NCI-H345 (cell line): ENCODE results near the gene ORM1.
"Not testable (repeated sequence)": the region's sequence is repeated elsewhere in the genome, so short reads cannot be mapped to it uniquely, and the experiment has no call there.

Source experiments
- DNase-seq: peaks from one replicate; lab custom pipeline; 2025; lab: John Stamatoyannopoulos, UW

ORM1 gene

DNA sequence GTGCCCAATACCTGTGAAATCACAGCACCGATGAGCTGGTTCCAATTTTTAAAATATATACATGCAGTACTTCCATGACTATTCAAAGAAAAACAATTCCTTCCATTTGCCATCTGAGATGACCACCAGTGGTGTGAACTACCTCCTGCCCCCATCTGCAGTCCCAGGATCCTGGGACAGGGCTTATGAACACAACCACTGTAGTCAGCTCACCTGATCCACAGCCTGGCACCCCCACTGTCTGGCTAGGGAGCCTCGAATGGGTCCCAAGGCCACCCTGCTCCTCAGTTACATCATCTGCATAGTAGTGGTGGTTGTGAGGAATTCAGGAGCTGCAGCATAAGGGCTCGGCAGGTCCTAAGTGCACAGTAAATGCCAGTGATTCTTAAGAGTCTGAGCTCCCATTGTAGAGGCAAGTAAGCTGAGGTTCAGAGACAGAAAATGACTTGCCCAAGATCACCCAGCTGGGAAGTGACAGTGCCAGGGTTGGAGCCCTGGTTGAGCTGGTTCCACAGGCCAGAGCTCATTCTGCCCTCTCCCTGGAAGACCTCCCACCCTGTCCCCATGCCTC, 2.9 kb downstream of the ORM1 start:
- DNase-seq: not testable (repeated sequence)

DNA sequence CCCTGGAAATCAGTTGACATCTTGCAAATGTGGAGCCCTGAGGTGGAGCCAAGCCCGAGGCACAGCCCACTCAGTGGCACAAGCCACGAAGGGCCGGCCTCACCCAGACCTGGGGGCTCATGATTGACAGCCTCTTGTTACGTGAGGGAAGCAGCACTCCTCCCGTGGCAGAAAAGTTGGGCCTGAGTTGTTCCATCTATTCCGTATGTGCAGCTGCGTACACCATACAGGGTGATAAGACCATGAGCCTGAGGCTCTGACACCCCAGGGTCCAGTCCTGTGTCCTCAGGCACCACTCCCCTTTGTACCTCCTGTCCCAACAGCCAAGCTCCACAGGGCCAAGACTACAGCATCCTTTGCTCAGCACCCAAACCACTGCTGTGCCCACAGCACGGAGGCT, 4.9 kb downstream of the ORM1 start:
- no peak for DNase-seq

DNA sequence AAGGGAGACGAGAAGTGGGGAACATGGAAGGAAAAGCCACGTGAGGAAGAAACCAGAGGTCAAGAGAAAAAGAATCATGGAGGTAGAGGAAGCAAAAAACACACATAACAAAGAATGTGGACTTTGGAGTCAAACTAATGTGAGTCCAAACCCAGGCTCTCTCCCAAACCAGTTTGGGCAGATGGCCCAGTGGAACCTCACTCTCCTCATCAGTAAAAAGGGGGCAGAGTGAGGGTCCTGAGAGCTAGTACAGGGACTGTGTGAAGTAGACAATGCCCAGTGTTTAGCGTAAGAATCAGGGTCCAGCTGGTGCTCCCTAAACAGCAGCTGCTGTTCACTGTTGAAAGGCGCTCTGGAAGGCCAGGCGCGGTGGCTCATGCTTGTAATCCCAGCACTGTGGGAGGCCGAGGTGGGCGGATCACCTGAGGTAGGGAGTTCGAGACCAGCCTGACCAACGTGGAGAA, 5.5 kb downstream of the ORM1 start:
- not testable (repeated sequence) for DNase-seq

DNA sequence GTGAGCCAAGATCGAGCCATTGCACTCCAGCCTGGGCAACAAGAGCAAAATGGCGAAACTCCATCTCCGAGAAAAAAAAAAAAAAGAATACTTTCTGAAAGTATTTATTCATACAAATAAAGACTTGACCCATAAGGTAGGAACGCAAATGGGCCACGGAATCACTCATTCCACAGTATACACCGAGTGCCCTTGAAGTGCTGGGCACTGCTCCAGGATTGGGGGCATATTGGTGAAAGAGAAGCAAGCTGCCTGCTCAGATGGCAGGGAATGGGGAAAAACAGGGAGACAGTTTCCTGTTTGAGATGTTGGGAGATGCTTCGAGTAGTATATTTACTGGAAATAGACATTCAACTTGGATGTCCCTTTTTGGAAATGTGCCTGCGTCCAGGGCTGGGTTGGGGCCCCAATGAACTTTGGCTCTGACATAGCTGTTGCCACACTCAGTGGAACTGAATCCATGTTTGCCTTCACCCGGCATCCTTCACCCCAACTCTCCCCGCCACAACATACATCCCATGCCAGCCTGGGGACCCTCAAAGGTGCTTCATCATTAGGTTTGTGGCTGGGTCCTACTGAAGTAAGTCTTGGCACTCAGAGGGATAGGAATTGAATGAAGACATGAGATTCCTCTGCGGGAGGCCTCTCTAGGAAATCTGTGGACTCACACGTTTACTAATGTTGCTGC, 6.2 kb downstream of the ORM1 start:
- not testable (repeated sequence) for DNase-seq

DNA sequence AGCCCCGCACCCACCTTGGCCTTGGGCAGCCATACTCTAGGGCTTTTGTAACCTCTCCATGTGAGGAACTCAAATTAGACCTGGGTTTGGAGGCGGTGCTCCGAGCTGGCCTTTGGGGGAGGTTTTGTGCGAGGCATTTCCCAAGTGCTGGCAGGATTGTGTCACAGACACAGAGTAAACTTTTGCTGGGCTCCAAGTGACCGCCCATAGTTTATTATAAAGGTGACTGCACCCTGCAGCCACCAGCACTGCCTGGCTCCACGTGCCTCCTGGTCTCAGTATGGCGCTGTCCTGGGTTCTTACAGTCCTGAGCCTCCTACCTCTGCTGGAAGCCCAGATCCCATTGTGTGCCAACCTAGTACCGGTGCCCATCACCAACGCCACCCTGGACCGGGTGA, 6.7 kb downstream of the ORM1 start, which contains the start of gene ORM2:
ORM2 (plus strand) TSS at position 245 of the 398 bp plus-strand sequence; CDS start at position 281, 36 bp downstream.
- not testable (repeated sequence) for DNase-seq

DNA sequence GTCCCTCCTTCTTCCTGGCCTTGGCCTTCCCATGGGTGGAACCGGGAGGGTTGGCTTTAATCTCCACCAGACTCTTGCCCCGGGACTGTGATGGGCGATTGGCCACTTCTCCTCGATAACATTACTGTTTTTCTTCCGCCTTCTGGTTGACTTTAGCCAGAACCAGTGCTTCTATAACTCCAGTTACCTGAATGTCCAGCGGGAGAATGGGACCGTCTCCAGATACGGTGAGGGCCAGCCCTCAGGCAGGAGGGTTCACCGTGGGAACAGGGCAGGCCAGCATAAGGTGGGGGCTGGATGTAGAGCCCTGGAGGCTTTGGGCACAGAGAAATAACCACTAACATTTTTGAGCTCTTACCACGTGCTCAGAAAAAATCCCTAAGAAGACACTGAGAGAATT, 7.7 kb downstream of the ORM1 start:
- DNase-seq: no peak

DNA sequence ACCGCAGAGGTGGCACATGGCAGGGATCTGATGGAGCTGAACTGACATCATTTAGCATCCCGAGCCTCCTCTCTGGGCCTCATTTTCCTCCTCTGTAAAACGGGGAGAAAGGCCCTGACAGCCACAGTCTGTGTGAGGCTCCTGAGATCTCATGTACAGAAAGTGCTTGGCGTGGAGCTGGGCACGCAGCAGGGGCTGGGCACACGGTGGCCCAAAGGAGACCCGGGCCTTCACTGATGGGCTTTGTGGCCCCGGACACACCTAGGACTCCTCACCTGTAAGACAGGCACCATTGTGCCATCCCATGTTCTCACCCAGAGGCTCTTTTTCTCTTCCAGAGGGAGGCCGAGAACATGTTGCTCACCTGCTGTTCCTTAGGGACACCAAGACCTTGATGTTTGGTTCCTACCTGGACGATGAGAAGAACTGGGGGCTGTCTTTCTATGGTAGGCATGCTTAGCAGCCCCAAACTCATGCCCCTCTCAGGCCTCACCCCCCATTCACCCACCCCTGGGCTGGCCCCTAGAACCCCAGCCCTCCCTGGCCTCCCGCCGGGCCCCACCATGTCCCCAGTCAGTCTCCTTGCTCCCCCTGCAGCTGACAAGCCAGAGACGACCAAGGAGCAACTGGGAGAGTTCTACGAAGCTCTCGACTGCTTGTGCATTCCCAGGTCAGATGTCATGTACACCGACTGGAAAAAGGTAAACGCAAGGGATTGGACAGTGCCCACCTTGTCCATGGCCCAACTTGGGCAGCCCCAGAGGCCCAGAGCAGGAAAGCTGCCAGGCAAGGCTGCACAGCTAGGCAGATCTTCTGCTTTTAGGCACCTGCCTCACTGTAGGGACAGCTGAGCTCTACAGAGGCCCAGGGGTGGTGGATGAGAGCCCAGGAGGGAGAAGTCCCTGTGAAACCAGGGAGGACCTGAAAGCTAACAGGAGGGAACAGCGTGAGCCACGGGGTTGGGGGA, 8.6 kb downstream of the ORM1 start:
- DNase-seq: not testable (repeated sequence)

DNA sequence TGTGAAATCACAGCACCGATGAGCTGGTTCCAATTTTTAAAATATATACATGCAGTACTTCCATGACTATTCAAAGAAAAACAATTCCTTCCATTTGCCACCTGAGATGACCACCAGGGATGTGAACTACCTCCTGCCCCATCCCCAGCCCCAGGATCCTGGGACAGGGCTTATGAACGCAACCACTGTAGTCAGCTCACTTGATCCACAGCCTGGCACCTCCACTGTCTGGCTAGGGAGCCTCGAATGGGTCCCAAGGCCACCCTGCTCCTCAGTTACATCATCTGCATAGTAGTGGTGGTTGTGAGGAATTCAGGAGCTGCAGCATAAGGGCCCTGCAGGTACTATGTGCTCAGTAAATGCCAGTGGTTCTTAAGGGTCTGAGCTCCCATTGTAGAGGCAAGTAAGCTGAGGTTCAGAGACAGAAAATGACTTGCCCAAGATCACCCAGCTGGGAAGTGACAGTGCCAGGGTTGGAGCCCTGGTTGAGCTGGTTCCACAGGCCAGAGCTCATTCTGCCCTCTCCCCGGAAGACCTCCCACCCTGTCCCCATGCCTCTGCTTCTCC, 9.7 kb downstream of the ORM1 start:
- not testable (repeated sequence) for DNase-seq

DNA sequence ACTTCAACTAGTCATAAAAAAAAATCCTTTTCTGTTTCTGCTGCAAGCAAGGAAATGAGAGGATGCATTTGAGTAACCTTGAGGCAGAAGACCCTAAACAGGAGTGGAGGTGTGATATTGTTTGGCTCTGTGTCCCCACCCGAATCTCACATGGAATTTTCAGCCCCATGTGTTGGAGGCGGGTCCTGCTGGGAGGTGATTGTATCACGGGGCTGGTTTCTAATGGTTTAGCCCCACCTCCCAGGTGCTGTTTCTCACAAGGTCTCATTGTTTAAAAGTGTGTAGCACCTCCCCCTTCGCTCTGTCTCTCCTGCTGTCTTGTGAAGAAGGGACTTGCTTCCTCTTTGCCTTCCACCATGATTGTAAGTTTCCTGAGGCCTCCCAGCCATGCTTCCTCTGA, 10.8 kb downstream of the ORM1 start:
- not testable (repeated sequence) for DNase-seq

DNA sequence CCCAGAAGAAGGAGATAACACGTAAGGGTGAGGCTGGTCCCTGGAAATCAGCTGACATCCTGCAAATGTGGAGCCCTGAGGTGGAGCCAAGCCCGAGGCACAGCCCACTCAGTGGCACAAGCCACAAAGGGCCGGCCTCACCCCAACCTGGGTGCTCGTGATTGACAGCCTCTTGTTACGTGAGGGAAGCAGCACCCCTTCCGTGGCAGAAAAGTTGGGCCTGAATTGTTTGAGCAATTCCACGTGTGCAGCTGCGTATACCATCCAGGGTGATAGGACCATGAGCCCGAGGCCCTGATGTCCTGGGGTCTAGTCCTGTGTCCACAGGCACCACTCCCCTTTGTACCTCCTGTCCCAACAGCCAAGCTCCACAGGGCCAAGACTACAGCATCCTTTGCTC, 11.6 kb downstream of the ORM1 start:
- no peak for DNase-seq

DNA sequence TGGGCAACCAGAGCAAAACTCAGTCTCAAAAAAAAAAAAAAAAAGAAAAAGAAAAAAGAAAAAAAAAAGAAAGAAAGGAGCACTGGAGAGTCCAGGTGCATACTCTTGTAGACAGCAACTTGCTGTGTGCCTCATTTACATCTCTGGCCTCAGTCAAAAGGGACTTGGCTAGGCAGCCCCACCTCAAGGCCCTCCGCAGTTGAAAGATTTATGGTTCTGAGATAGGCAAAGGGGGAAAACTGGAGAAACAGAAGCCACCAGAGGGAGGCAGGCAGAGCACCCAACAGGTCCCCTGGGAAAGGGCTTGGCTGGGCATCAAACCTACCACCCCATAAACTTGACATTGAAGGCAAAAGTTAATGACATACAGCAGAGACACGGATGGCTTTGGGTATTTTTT, 12.8 kb downstream of the ORM1 start:
- no peak for DNase-seq

DNA sequence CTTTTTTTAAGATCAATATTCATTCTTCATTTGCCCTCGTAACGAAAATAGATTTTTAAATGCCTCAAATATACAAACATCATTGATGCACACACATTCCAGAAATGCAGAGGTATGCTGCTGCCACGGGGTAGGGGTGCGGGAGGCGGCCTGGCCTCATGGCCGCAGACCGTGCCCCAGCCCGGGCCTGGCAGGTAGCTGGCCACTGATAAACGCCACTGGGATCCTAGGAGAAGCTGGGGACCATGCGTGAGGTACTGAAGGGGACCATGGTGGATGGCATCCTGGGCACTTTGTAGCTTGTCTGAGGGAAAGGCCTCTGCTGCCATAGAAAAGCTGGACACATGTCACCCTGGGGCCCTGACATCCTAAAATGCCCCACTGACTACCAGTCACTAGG, 13.3 kb downstream of the ORM1 start:
- no peak for DNase-seq

DNA sequence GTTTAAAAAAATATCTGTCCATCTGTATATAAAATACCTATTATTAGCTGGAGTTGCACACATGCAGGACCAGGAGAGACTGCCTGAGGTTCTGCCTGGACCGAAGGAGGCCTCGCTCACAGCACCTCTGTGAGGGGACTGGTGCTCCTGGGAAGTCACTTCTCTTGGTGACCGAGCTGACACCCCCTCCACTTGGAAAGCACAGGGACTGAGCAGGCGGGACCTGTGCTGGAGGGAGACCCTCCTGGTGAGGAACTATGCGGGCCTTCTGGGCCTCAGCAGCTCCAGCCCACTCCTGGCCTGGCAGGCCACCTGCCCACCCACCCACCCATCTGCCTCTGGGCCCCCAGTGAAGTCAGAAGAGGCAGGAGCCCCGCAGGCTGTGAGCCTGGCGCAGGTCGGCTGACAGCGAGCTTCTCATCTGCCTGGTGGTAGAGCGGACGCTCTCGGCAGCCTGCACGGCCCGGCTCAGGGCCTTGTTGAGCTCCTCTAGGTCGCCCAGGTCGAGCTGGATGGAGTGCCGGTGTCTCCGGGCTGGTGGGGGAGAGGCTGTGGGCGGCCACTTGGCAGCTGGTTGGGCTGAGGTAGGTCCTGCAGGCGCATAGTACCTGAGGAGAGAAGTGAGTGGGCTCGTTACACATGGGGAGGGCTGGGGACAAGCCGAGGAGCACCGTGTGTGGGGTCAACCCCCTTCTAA, 13.9 kb downstream of the ORM1 start:
- DNase-seq: no peak

DNA sequence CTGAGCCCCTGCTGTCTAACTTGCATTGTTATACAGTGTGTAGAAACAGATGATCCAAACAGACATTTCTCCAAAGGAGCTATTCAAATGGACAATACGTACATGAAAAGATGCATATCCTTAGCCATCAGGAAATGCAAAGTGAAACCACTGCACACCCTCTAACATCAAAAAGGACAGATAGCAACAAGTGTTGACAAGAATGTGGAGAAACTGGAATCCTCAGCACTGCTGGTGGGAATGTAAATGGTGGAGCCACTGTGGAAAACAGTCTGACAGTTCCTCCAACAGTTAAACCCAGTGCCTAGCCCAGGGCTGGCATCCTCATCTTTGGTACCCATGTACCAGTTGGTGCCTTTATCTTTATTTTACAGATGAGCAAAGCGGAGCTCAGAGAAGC, 15.3 kb downstream of the ORM1 start:
- DNase-seq: no peak

DNA sequence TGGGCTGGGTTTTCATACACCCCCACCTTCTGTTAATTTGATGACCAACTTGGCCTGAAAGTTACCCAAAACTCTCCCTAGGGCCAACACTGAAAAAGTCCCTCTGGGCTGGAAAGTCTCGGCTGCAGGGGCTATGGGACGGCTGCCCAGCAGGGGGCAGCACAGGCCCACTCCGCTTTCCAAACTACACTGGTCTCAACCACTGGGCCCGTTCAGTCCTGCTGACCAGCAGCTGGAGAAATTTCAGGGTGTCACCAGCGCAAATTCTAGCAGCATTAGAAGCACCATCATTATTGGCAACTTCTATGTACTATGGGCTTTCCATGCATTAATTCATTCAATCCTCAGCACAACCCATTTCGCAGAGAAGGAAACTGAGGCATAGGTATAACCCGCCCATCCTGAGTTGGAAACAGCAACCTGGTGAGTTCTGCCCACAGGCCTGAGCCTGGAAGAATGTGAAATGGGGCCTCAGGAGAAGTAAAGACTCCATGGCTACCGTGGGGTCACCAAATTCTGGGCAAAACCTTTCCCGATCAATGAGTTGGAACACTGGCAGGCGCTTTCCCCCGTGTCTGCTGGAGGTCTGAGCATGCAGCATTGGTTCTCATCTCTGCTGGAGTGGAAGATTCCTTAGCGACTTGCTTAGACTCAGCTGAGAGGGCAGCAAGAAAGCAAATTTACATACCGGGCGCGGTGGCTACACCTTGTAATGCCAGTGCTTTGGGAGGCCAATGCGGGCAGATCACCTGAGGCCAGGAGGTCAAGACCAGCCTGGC, 16.4 kb downstream of the ORM1 start:
- DNase-seq: no peak

DNA sequence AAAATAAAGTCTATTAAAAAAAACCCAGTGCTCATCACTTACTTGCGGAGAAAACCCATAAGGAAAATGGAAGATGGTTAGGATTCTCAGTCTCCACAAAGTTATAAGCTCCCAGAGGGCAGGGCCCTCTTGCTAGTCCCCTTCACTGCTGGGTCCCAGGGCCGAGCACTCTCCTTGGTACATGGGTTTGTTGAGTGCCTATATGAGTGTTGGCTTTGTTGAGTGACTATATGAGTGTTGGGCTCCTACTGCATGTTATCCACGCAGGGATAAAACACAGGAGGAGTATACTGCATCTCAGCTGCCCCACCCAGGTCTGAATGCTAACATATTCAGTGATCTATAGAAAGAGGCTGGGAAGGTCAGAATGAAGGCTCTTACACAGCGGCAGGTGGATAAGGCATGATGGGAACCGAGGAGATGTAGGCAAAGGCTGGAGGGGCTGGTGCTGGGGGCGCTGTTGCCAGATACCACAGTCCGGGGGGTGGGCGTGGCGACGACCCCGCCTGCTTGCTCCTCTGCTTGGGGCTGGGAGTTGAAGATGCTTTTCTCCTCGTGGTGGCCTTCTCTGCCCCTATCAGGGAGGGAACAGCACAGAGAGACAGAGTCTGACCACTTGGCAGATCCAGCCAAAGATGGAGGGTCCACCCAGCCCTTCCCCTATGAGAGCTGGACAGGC, 18.4 kb downstream of the ORM1 start:
- no peak for DNase-seq

DNA sequence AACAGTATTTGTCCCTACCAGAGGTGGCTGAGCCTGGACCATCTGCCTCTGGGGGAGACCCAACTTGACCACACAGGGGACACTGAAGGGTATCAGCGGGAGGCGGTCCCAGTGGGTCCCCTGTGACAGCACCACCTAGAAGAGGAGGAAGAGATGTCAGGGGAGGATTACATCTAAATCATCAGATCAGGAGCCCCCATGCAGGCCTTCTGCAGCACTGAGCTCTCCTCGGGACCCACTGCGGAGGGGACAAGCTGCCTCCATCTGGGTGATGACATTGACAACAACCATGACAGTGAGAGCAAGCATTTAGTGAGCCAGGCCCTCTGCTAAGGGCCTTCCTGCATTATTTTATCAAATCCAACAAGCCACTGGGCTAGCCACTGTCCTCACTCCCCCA, 19.1 kb downstream of the ORM1 start:
- no peak for DNase-seq

DNA sequence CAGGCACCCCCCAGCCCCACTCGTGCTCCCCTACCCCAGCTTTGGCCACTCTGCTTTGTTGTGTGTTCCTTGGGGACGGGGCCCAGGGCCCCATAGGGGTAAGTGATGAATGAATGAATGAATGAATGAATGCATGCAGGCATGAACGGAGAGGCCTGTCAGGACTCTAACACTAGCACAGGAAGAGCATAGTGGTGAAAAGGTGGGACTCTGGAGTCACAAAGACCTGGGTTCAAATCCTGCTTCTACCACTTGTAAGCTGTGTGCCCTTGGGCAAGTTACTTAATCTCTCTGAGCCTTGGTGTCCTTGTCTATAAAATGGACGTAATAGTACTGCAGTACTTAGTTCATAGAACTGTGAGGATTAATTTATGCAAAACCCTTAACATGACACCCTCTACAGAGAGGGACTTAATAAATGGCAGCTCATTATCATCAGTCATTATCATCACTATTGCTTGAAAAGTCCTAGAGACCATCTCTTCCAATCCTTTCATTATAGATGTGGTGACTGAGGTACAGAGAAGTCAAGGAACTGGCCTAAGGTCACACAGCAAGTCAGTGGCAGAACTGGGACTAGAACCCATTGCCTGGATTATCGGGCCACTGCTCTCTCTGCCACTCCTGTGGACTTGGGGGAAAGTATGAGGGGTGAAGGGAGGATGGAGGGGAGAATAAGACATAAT, 20.0 kb downstream of the ORM1 start:
- DNase-seq: no peak

DNA sequence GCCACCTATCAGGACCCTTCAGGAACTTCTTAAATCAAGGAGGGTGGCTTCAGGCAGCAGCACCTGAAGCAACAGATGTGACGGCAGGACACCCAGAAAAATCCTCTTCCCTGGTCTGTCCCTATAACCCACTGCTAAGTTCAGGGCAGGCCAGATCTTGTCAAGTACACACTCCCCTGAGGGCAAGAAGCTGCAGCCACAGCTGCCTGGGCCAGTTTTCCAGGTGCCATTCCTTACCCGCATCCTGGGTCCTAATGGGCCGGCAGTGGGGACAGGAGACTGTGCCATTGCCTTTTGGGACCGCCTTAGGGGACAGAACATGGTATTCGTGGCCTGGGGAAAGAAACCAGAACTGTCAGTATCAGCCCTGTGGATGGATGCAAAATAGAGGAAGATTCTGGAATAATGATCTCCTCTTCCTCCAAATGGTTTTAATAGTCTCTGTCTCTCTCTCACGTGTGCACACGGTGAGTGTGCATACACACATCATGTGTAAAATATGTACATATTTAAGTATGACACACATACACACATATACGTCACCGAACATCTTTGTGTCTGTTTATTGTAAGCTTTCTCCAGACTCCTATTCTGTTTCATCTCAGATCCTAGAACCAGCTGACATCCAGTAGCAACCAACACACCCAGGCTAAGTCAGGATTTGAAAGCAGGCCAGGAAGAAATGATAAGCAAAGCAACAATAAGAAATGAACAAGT, 20.7 kb downstream of the ORM1 start:
- no peak for DNase-seq
